ACC112 (cell line): ENCODE results near the gene NRIP3.

ENCODE experiments used
- H2AFZ ChIP-seq: fragments of 200-600 bp; sonication (generic); one replicate; pipeline ENCODE4 v1.6.0; 2017; ENCODE audit warnings: antibody characterized with exemption, low read length; ENCODE audit not compliant: unreplicated experiment
- H3K27ac ChIP-seq: fragments of 200-600 bp; sonication (generic); 2 replicates; pipeline ENCODE4 v1.5.1; 2014; ENCODE audit warnings: low read depth, mild to moderate bottlenecking, antibody characterized with exemption, low read length, moderate library complexity
- H3K27me3 ChIP-seq: fragments of 200-600 bp; sonication (generic); 2 replicates; pipeline ENCODE4 v1.6.1; 2014; ENCODE audit warnings: mild to moderate bottlenecking, antibody characterized with exemption, low read length, moderate library complexity, mixed read lengths; ENCODE audit not compliant: insufficient read depth
- H3K36me3 ChIP-seq: fragments of 200-600 bp; sonication (generic); 2 replicates; pipeline ENCODE4 v1.6.1; 2016; ENCODE audit warnings: mild to moderate bottlenecking, antibody characterized with exemption, low read length, moderate library complexity, mixed read lengths; ENCODE audit not compliant: insufficient read depth
- H3K4me1 ChIP-seq: fragments of 200-600 bp; sonication (generic); one replicate; pipeline ENCODE4 v1.6.1; 2016; ENCODE audit warnings: low read length, mixed read lengths; ENCODE audit not compliant: insufficient read depth, unreplicated experiment, control insufficient read depth
- H3K4me3 ChIP-seq: fragments of 200-600 bp; sonication (generic); 2 replicates; pipeline ENCODE4 v1.5.1; 2014; ENCODE audit warnings: mild to moderate bottlenecking, low read depth, low read length
- H3K79me2 ChIP-seq: fragments of 200-600 bp; sonication (generic); one replicate; pipeline ENCODE4 v1.6.0; 2016; ENCODE audit warnings: low read length; ENCODE audit not compliant: control insufficient read depth, unreplicated experiment, insufficient read depth

The NRIP3 gene

DNA sequence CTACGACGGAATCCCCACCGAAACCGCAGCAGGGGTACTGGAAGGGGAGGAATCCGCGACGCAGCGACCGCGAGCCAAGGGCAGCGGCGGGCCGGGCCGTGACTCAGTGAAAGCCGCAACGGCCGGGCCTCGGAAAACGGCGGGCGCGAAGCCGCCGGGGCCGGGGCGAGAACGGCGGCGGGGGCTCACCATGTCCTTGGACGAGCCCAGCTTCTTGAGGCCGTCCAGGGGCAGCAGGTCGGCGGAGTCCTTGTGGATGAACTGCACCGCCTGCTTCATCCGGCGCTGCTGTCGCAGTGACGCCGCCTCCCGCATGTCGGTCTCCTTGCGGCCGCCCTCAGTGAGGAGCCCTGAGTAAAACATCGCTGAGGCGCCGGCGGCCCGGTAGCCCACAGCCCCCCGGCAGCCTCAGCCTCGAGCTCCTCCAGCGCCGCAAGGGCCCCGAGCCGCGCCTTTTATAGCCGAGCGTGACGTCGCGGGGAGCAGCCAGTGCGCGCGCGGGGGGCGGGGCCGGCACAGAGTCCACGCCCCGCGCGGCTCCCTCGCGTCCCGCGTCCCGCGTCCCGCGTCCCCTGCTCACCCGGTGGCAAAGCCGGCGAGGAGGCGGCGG lies at the start of gene NRIP3:
Gene NRIP3, minus strand, starts transcription at position 429 of the 610 bp plus-strand sequence. Its CDS starts 66 bp downstream, at position 363.
- peaks cover 29% of the 10 kb centered on the region for H3K27me3 ChIP-seq
- no peaks in the 10 kb centered on the region for H3K36me3 ChIP-seq
- H2AFZ ChIP-seq, result peak within 1 kb of the TSS; percentile 73
- peaks cover 21% of the 10 kb centered on the region for H3K79me2 ChIP-seq
- H3K27ac ChIP-seq, result no peak within 1 kb of the TSS
- peaks cover 18% of the 10 kb centered on the region for H3K4me1 ChIP-seq
- peak within 1 kb of the TSS; percentile 87 for H3K4me3 ChIP-seq

DNA sequence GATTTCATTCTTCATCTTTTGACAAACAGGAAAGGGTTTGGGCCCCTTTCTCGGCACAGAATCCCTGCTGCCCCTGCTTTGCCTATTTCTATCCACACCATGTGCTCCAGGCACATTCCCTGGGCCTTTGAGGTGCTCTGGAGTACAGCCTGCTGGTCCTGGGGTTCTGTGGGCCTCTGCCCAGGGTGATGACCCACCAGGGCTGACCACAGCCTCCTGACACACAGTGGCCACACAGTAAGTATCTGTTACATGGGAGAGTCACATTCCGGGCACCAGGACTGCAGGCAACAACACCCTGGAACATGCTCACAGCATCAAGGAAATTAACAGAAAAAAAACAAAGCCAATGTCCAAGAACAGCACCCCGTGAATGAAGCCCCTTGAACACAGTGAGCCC lies 48.5 kb upstream of the NRIP3 start:
- Histone ChIP-seq H3K79me2 (no peaks in the 10 kb centered on the region), H3K27me3 (no peaks in the 10 kb centered on the region), H3K27ac (no peak overlapping the region), H3K36me3 (no peaks in the 10 kb centered on the region), H2AFZ (no peak overlapping the region), H3K4me1 (peaks cover 4% of the 10 kb centered on the region), H3K4me3 (no peak overlapping the region)

DNA sequence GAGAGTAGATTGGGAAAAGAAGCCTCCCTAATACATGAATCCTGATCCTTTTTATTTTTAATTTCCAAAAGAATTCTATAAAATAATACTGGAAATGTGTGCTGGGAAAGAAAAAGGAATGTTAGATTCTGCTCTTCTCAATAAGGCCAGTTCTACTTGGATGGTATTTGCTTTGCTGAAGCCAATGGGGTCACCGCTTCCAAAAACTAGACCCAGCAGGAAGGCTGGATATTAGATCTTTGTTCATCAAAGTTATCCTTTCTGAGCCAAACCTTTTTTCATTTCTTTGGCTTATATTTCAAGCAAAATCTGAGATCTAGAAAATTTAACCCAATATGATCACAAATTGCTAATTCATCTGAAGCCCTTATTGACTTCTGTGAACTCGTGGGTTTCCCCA lies 46.2 kb upstream of the NRIP3 start:
- Histone ChIP-seq H3K79me2 (no peaks in the 10 kb centered on the region), H3K4me1 (peaks cover 4% of the 10 kb centered on the region), H3K4me3 (no peak overlapping the region), H3K27me3 (no peaks in the 10 kb centered on the region), H2AFZ (no peak overlapping the region), H3K36me3 (no peaks in the 10 kb centered on the region), H3K27ac (no peak overlapping the region)

DNA sequence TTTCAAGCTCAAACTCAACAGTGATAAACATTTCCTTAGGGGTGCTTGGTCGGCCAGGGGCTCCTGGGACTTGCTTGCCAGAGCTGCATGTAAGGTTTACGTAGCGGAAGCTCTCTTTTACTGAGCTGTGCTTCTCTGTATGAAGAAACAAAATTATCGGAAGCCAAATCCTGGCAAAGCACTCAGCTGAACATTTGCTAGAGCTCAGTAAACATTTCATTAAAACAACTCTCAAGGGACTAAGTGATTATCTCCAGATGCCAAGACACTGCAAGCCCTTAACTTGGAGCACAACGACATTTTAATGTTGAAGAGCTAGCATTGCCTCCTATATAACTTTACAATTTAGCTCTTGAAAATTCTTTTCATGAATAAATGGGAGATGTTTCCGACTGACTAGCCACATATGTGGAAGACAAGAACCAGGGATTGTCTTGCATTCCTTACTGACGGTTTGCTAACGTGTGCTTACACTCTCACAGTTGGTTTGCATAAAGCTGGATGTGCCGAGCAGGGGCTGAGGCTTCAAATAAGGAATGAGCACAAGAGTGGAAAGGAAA lies 44.2 kb upstream of the NRIP3 start:
- no peaks in the 10 kb centered on the region for H3K36me3 ChIP-seq
- no peak overlapping the region for H2AFZ ChIP-seq
- no peaks in the 10 kb centered on the region for H3K79me2 ChIP-seq
- no peaks in the 10 kb centered on the region for H3K27me3 ChIP-seq
- H3K4me1 ChIP-seq, result no peaks in the 10 kb centered on the region
- H3K4me3 ChIP-seq, result no peak overlapping the region
- no peak overlapping the region for H3K27ac ChIP-seq

DNA sequence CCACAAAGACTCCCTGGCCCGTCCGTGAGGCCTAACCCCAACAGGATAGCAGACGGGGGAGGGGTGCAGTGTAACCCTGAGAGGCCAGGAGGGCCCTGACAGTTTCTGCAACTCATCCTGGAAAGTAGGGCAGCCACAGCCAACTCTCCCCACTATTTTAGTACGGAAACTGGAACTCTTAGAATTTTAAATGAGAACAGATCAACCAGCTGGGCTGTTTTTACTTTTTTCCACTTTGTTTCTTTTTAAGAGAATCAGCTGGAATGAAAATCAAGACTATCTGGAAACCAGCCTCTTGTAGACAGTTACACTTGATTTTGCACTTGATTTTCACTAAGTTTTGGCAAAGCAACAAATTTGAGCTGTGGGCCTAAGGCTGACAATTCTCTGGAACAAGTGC lies 42.7 kb upstream of the NRIP3 start:
- H2AFZ ChIP-seq, result no peak overlapping the region
- H3K36me3 ChIP-seq, result no peaks in the 10 kb centered on the region
- H3K27ac ChIP-seq, result no peak overlapping the region

DNA sequence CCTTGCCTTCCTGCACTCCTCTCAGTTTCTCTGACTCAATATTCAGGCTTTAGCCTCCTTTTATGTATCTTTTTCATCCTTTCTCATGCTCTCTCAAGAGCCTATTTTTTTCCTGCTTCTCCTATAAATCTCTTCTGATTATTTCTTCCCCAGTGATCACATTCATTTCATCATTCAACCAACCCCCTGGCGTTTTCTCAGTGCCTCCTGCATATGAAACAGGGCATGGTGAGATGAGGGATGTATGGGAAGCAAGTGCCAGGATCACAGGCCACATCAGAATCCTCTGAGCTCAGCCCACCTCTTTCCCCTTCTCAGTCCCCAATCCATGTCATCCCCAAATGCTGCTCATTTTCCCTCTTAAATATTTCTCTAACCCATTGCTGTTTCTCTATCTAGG lies 38.7 kb upstream of the NRIP3 start:
- H2AFZ ChIP-seq, result no peak overlapping the region
- no peaks in the 10 kb centered on the region for H3K36me3 ChIP-seq
- no peaks in the 10 kb centered on the region for H3K79me2 ChIP-seq
- no peak overlapping the region for H3K4me3 ChIP-seq
- H3K27ac ChIP-seq, result no peak overlapping the region
- no peaks in the 10 kb centered on the region for H3K4me1 ChIP-seq
- H3K27me3 ChIP-seq, result no peaks in the 10 kb centered on the region; the same call in 1 of the 2 replicates

More for the DNA sequence above, 42.7 kb upstream of the NRIP3 start:
- Histone ChIP-seq H3K27me3 (no peaks in the 10 kb centered on the region; the same call in 1 of the 2 replicates), H3K4me3 (no peak overlapping the region), H3K4me1 (no peaks in the 10 kb centered on the region), H3K79me2 (no peaks in the 10 kb centered on the region)

DNA sequence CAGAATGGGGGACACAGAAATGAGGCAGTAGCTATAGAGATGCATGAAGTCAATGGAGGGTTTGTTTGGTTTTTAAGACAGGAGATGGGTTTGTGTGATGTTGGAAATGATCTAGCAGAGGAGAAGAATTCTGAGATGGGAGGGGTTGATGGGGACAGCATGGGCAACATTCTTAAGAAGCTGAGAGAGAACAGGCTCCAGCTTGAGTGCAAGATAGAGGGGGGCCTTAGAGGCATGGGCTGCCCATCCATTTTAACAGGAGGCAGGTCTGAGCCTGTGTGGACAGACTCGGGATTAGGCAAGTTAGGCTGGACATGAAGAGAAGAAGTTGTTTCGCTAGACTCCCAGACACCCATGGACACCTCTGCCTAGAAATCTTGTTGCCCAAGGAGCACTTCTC lies 37.9 kb upstream of the NRIP3 start:
- Histone ChIP-seq H3K36me3 (no peaks in the 10 kb centered on the region), H3K27me3 (no peaks in the 10 kb centered on the region; the same call in 1 of the 2 replicates), H2AFZ (no peak overlapping the region), H3K4me1 (no peaks in the 10 kb centered on the region), H3K27ac (no peak overlapping the region), H3K79me2 (no peaks in the 10 kb centered on the region), H3K4me3 (no peak overlapping the region)

DNA sequence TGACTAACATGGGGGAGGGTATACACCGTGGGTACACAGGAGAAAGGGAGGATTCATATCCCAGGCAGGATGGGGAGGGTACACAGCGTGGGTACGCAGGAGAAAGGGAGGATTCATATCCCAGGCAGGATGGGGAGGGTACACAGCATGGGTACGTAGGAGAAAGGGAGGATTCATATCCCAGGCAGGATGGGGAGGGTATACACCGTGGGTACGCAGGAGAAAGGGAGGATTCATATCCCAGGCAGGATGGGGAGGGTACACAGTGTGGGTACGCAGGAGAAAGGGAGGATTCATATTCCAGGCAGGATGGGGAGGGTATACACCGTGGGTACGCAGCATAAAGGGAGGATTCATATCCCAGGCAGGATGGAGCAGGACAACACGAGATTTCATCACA lies 36.6 kb upstream of the NRIP3 start:
- Histone ChIP-seq H3K27ac (no peak overlapping the region), H2AFZ (no peak overlapping the region), H3K4me3 (no peak overlapping the region), H3K4me1 (no peaks in the 10 kb centered on the region), H3K27me3 (no peaks in the 10 kb centered on the region; the same call in 1 of the 2 replicates), H3K36me3 (no peaks in the 10 kb centered on the region), H3K79me2 (no peaks in the 10 kb centered on the region)

DNA sequence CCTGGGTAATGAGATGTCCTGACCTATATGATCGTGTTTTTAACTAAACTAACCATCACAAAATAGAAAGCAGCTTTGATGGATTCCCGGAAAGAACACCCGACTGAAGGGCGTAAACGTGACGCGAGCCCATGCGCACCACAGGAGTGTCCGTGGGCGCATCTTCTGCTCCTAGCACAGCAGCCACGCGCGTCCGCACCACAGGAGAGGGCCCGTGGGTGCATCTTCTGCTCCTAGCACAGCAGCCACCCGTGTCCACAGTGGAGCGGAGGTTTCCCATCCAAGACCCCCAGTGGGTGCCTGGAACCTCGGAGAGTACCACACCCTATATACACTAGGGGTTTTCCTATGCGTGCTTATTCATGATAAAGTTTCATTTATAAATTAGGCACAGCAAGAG lies 36.1 kb upstream of the NRIP3 start:
- Histone ChIP-seq H3K36me3 (no peaks in the 10 kb centered on the region), H3K4me1 (no peaks in the 10 kb centered on the region), H3K27ac (no peak overlapping the region), H3K27me3 (no peaks in the 10 kb centered on the region; the same call in 1 of the 2 replicates), H3K79me2 (no peaks in the 10 kb centered on the region), H3K4me3 (no peak overlapping the region), H2AFZ (no peak overlapping the region)

DNA sequence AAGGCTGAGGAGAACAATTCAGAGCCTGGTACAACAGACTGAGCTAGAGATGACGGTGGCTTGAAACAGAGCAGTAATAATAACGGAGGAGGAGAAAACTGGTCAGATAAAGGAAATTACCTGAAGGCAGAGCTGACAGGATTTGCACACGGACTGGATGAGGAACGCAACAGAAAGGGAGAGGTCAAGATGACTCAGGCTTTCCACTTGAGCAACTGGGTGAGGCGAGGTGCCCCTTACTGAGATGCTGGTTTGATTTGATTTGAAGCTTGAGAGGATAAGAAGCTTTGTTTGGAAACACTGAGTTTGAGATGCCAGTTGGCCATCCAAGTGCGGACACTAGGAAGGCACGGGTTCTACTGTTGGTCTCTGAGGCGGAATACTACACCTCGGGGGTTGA lies 35.4 kb upstream of the NRIP3 start:
- Histone ChIP-seq H3K27ac (no peak overlapping the region), H3K4me3 (no peak overlapping the region), H3K36me3 (no peaks in the 10 kb centered on the region), H3K4me1 (no peaks in the 10 kb centered on the region), H3K79me2 (no peaks in the 10 kb centered on the region), H2AFZ (no peak overlapping the region), H3K27me3 (no peaks in the 10 kb centered on the region; the same call in 1 of the 2 replicates)

DNA sequence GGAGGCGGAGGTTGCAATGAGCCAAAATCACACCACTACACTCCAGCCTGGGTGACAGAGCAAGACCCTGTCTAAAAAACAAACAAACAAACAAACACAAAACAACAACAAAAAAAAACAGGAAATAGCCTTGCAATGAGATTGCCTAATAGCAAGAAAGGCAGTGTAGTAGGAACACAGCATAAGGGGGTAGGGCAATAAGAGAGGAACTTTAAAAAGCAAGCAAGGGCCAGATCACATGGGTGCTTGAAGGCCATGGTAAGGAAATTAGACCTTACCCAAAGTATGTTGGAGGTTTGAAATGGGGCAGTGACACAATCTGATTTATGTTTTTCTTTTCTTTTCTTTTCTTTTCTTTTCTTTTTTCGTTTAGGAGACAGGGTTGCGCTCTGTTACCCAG lies 34.7 kb upstream of the NRIP3 start:
- H3K79me2 ChIP-seq, result no peaks in the 10 kb centered on the region

More for the DNA sequence above, 34.7 kb upstream of the NRIP3 start:
- Histone ChIP-seq H3K4me1 (no peaks in the 10 kb centered on the region), H2AFZ (no peak overlapping the region), H3K27ac (no peak overlapping the region), H3K36me3 (no peaks in the 10 kb centered on the region), H3K4me3 (no peak overlapping the region), H3K27me3 (no peaks in the 10 kb centered on the region; the same call in 1 of the 2 replicates)
